Subcutaneous abdominal adipose tissue (tissue), 5 donors: ENCODE data around the gene NCK2.

ENCODE experiments used
- H3K27ac ChIP-seq: one replicate; pipeline ENCODE4 v1.7.0; 2013; ENCODE audit warnings: low read depth, mild to moderate bottlenecking, inconsistent platforms, low read length, moderate library complexity
- H3K27me3 ChIP-seq, 5 donors: one replicate each; pipeline ENCODE4 v1.7.0; 2013; ENCODE audit warnings: low read length in 5 of 5, inconsistent platforms in 1 of 5; ENCODE audit not compliant: control insufficient read depth in 5 of 5, insufficient read depth in 4 of 5
- H3K36me3 ChIP-seq, 5 donors: one replicate each; pipeline ENCODE4 v1.7.0; 2013; ENCODE audit warnings: low read length in 5 of 5; ENCODE audit not compliant: control insufficient read depth in 5 of 5, insufficient read depth in 5 of 5
- H3K4me1 ChIP-seq, 5 donors: one replicate each; pipeline ENCODE4 v1.7.0; 2013; ENCODE audit warnings: low read length in 5 of 5, mild to moderate bottlenecking in 3 of 5, moderate library complexity in 1 of 5; ENCODE audit not compliant: control insufficient read depth in 5 of 5, insufficient read depth in 5 of 5
- H3K4me3 ChIP-seq, 5 donors: one replicate each; pipeline ENCODE4 v1.7.0; 2013; ENCODE audit warnings: low read length in 5 of 5, low read depth in 1 of 5
- H3K9ac ChIP-seq, 5 donors: one replicate each; pipeline ENCODE4 v1.7.0; 2013; ENCODE audit warnings: low read length in 5 of 5, mild to moderate bottlenecking in 4 of 5, moderate library complexity in 3 of 5
- H3K9me3 ChIP-seq, 5 donors: one replicate each; pipeline ENCODE4 v1.7.0; 2013; ENCODE audit warnings: low read length in 5 of 5; ENCODE audit not compliant: control insufficient read depth in 5 of 5
- donor health status: healthy.
- donor health status: healthy.
- donor health status: healthy.
- donor health status: healthy.
- donor health status: healthy.

Gene NCK2

DNA sequence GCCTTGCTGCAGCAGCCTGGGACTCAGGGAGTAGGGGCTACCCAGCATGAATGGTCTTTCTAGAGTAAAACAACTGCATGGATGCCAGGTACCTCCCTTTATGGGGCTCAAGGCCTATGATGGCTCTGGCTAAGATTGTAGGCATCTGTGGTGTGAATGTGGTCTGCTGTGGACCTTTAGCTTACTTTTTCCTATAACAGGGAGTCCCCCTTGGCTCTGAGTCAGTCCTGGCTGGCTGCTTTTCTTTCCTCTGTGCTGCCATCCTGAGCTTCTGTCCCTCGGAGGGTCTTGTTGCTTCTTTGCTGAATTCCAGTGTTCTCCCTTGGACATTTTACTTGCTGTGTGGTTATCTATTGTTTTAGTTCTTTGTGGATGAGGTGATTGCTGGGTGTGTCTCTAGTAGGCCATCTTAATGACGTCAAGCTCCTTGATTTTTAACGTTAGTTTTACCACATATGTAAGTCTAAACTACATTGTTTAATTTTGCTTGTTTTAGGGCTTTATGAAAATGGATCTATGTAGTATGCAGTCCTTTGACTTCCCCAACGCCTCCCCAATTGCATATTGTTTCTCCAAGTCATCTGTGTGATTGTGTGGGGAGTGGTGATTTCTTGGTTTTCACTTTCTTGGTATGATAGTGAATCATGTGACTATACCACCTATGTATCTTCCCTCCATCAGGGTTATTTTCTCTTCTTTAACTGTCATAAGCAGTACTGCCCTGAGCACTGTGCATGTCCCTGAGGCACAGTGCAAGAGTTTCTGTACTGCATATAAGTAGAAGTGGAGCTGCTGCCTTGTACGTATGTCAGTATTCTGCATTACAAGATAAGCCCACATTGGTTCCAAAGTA is 92.4 kb downstream of the NCK2 start:
- peaks cover 2 to 19% (median 16%) of the 10 kb centered on the region in 5 donors for H3K9me3 ChIP-seq
- no peak overlapping the region for H3K4me3 ChIP-seq
- no peak overlapping the region for H3K27ac ChIP-seq
- no peak overlapping the region for H3K9ac ChIP-seq
- H3K4me1 ChIP-seq = peaks cover 0 to 8% (median 0%) of the 10 kb centered on the region in 5 donors
- H3K27me3 ChIP-seq = no peaks in the 10 kb centered on the region
- H3K36me3 ChIP-seq = no peaks in the 10 kb centered on the region

DNA sequence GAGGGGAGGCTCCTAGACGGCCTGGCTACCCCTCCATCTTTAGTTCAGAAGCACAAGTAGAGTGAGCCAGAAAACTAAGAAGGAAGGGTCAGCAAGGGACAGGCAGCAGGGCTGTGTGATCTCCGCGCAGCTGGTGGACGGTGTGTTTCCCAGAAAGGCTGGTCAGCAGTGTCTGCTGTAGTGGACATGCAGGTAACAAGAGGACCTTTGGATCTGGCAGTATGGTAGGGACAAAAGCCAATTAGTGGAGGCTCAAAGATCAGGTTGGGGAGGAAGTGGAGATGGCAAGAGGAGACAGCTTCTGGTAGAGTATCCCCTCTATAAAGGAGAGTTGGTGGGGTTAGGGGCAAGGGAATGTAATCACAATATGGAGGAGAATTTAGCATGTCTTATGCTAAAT is 95.1 kb downstream of the NCK2 start:
- Histone ChIP-seq H3K27ac (no peak overlapping the region), H3K9me3 (peaks cover 2 to 7% (median 4%) of the 10 kb centered on the region in 5 donors), H3K27me3 (no peaks in the 10 kb centered on the region), H3K36me3 (no peaks in the 10 kb centered on the region), H3K4me1 (peaks cover 0 to 14% (median 0%) of the 10 kb centered on the region in 5 donors), H3K4me3 (no peak overlapping the region), H3K9ac (no peak overlapping the region)

DNA sequence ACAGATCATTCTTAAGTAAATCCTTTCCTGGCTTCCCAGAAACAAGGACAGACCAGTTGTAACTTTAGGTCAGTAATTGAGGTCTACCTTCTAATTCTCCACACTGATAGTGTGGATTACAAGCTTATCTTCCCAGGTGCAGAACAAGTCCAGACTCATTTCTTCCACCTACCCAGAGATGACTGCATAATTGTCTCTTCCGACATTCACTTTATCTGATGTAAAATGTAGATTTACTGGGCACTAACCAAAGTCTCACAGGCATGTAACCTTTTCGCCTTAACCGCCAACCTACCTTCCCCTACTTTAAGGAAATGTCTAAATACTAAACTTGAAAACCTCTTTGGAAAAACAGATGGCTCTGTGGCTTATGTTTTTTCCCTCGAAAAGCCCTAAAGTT is 96.2 kb downstream of the NCK2 start:
- H3K4me1 ChIP-seq = peaks cover 0 to 14% (median 0%) of the 10 kb centered on the region in 5 donors
- no peak overlapping the region for H3K4me3 ChIP-seq
- no peaks in the 10 kb centered on the region for H3K27me3 ChIP-seq
- H3K9ac ChIP-seq = no peak overlapping the region
- H3K27ac ChIP-seq = no peak overlapping the region
- H3K9me3 ChIP-seq = no peaks in the 10 kb centered on the region
- H3K36me3 ChIP-seq = no peaks in the 10 kb centered on the region

GRCh38 chr2:105841551-105841950 is 96.8 kb downstream of the NCK2 start:
- Histone ChIP-seq H3K9me3 (no peaks in the 10 kb centered on the region), H3K27ac (no peak overlapping the region), H3K36me3 (peaks cover 0 to under 1% (median 0%) of the 10 kb centered on the region in 5 donors), H3K27me3 (no peaks in the 10 kb centered on the region), H3K4me3 (no peak overlapping the region), H3K4me1 (peaks cover 0 to 14% (median 0%) of the 10 kb centered on the region in 5 donors), H3K9ac (no peak overlapping the region)

DNA sequence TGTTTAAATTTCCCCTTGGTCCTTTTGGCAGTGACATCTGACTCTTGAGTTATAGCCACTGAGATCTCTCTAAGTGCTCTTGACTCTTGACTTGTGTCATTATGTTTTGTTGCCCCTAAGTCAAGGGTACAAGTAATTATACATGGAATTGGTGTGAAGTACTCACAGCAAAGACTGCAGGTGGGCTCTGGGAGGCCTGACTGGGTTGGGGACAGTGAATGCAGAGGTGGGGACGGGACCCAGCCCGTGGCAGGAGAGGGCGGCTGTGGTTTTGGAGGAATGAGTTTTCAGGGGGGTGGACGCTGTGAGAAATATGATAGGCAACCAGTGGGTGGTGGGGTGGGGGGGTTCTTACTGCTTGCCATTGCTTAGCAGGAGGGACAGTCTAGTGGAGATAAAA is 97.8 kb downstream of the NCK2 start:
- no peaks in the 10 kb centered on the region for H3K27me3 ChIP-seq
- no peak overlapping the region for H3K27ac ChIP-seq
- H3K4me1 ChIP-seq = peaks cover 0 to 14% (median 0%) of the 10 kb centered on the region in 5 donors
- H3K9ac ChIP-seq = no peak overlapping the region
- H3K36me3 ChIP-seq = peaks cover 0 to 4% (median 0%) of the 10 kb centered on the region in 5 donors
- H3K4me3 ChIP-seq = no peak overlapping the region
- no peaks in the 10 kb centered on the region for H3K9me3 ChIP-seq

GRCh38 chr2:105843476-105844374 is 99.0 kb downstream of the NCK2 start:
- Histone ChIP-seq H3K4me1 (peaks cover 0 to 14% (median 0%) of the 10 kb centered on the region in 5 donors), H3K27ac (no peak overlapping the region), H3K4me3 (no peak overlapping the region), H3K9me3 (no peaks in the 10 kb centered on the region), H3K36me3 (peaks cover 0 to 4% (median 0%) of the 10 kb centered on the region in 5 donors), H3K9ac (no peak overlapping the region), H3K27me3 (no peaks in the 10 kb centered on the region)

GRCh38 chr2:105845976-105846375 is 101.3 kb downstream of the NCK2 start:
- H3K27me3 ChIP-seq = no peaks in the 10 kb centered on the region
- no peak overlapping the region for H3K4me3 ChIP-seq
- peaks cover 0 to 4% (median 0%) of the 10 kb centered on the region in 5 donors for H3K36me3 ChIP-seq
- no peak overlapping the region for H3K27ac ChIP-seq
- H3K9me3 ChIP-seq = no peaks in the 10 kb centered on the region
- H3K4me1 ChIP-seq = peaks cover 0 to 6% (median 0%) of the 10 kb centered on the region in 5 donors
- H3K9ac ChIP-seq = no peak overlapping the region

DNA sequence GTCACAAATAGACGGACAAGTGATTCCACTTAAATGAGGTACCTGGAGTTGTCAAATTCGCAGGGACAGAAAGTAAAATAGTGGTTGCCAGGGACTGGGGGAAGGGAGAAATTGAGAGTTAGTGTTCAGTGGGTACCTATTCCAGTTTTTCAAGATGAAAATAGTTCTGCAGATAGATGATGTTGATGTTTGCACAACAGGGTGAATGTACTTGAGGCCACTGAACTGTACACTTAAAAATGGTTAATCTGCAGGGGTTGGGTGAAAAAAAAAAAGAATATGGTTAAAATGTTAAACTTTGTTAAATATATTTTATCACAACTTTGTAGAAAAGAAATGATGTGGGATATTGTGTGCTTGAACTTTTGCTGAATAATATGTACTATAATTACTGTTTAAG is 102.3 kb downstream of the NCK2 start:
- no peaks in the 10 kb centered on the region for H3K27me3 ChIP-seq
- no peak overlapping the region for H3K27ac ChIP-seq
- H3K36me3 ChIP-seq = peaks cover 0 to 4% (median 0%) of the 10 kb centered on the region in 5 donors
- no peak overlapping the region for H3K9ac ChIP-seq
- no peaks in the 10 kb centered on the region for H3K9me3 ChIP-seq
- H3K4me3 ChIP-seq = no peak overlapping the region
- H3K4me1 ChIP-seq = peaks cover 0 to 6% (median 0%) of the 10 kb centered on the region in 5 donors

- H3K27ac ChIP-seq = no peak overlapping the region
- no peak overlapping the region for H3K4me3 ChIP-seq
Observed at GRCh38 chr2:105848367-105848766, 103.7 kb downstream of the NCK2 start.

More at GRCh38 chr2:105848367-105848766, 103.7 kb downstream of the NCK2 start:
- H3K27me3 ChIP-seq = no peaks in the 10 kb centered on the region
- H3K9me3 ChIP-seq = no peaks in the 10 kb centered on the region
- peaks cover 0 to 5% (median 0%) of the 10 kb centered on the region in 5 donors for H3K4me1 ChIP-seq
- no peak overlapping the region for H3K9ac ChIP-seq
- peaks cover 0 to 4% (median 0%) of the 10 kb centered on the region in 5 donors for H3K36me3 ChIP-seq
